BJ (cell line): ENCODE measurements around the gene IRX4. TPM values are rescaled to one million over a fixed set of nuclear protein-coding genes. Genes with fewer than 3 reads are reported as not detected.
A peak's percentile ranks its signal among the peaks of the same experiment; 100 is the strongest.

Source experiments
- CTCF ChIA-PET: fragments of 350-600 bp; formaldehyde crosslinking; extraction: SDS; loops from one replicate; lab custom pipeline; 2021; ENCODE audit warnings: antibody characterized with exemption, inconsistent platforms; lab: Yijun Ruan, JAX
- POLR2A ChIA-PET: fragments of 300-600 bp; sonication (Branson Sonifier 250); formaldehyde crosslinking; extraction: SDS; loops from one replicate; lab custom pipeline; 2021; ENCODE audit warnings: antibody characterized with exemption; lab: Charles Lee
- DNase-seq: peaks from one replicate; pipeline ENCODE4 v3.0.0-alpha.2; 2011; ENCODE audit warnings: low read depth
- H3K27me3 ChIP-seq: 2 replicates; pipeline ENCODE4 v1.6.0; 2011; ENCODE audit warnings: low read length; ENCODE audit not compliant: control insufficient read depth, insufficient read depth
- H3K36me3 ChIP-seq: 2 replicates; pipeline ENCODE4 v1.5.1; 2011; ENCODE audit warnings: low read length; ENCODE audit not compliant: control insufficient read depth, insufficient read depth
- H3K4me3 ChIP-seq: 2 replicates; pipeline ENCODE4 v1.5.1; 2011; ENCODE audit warnings: low read depth, mild to moderate bottlenecking, control low read depth, low read length
- polyA plus RNA-seq: library from polyadenylated mRNA; depleted of rRNA; stranded (reverse); fragments of >200 nt; gene quantifications from 2 replicates; pipeline ENCODE4 v1.2.3, GENCODE V29; 2011
- TF ChIP-seq, protein P1 (sequence below): IDR thresholded peaks from 2 replicates; pipeline ENCODE4 v1.5.1; 2011; ENCODE audit warnings: low read depth, mild to moderate bottlenecking, control low read depth, inconsistent platforms, low read length, moderate library complexity; ENCODE audit not compliant: insufficient read depth

Gene IRX4
- polyA plus RNA-seq, 1 experiment = not detected

DNA sequence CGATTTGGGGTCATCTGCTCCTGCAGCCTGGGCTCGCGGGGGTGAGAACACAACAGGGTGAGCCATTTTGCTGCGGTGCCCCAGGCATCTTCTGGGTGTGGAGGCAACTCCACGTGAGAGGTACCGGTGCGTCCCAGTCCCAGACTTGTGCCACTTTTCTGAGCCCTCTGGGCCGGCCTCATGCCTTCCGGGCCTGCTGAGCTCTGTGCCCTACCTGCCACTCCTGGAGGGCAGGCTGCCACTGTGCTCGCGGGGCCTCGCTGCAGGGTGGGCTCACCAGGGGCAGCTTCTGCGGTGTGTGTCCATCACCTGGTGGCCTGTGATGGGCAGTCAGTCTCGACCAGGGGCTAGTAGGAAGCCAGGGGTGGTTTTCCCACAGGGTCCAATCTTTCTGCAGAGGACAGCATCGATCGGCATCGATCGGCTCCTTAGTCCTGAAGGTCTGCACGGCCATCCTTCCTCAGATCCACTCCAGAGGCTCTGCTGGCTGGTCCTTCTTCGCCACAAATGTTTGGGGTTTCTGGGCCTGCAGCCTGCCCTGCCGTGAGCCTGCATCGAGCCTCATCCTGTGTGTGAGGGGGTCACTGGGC, 22.6 kb downstream of the IRX4 start:
- H3K27me3 ChIP-seq = peaks cover 3% of the 10 kb centered on the region; the same call in 1 of the 2 replicates
- TF ChIP-seq, protein P1, sequence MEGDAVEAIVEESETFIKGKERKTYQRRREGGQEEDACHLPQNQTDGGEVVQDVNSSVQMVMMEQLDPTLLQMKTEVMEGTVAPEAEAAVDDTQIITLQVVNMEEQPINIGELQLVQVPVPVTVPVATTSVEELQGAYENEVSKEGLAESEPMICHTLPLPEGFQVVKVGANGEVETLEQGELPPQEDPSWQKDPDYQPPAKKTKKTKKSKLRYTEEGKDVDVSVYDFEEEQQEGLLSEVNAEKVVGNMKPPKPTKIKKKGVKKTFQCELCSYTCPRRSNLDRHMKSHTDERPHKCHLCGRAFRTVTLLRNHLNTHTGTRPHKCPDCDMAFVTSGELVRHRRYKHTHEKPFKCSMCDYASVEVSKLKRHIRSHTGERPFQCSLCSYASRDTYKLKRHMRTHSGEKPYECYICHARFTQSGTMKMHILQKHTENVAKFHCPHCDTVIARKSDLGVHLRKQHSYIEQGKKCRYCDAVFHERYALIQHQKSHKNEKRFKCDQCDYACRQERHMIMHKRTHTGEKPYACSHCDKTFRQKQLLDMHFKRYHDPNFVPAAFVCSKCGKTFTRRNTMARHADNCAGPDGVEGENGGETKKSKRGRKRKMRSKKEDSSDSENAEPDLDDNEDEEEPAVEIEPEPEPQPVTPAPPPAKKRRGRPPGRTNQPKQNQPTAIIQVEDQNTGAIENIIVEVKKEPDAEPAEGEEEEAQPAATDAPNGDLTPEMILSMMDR = no peak
- POLR2A ChIA-PET = no interaction called here

DNA sequence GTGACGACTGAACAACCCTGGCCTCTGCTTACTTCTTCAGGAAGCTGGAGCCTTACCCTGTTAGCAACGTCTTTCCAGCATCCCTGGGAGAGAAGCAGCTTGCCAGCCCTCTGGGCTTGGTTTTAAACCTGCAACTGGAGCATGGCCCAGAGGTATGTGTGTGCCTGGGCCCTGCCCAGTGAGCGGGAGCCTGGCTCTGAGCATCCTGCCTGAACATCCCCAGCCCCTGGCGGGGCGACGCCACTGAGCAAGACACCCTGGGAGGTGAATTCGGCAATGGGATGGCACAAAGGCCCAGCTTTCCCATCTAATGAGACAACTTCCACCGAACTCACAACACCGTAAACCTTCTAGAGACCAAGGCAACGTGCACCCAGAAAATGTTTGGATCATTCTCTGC, 23.6 kb downstream of the IRX4 start:
- no peaks in the 10 kb centered on the region for H3K36me3 ChIP-seq
- no peak for DNase-seq
- H3K4me3 ChIP-seq = no peak overlapping the region
- peaks cover 3% of the 10 kb centered on the region; the same call in 1 of the 2 replicates for H3K27me3 ChIP-seq
- ChIA-PET CTCF (no interaction called here), POLR2A (no interaction called here)
- TF ChIP-seq, protein P1 = no peak

More for the DNA sequence above, 22.6 kb downstream of the IRX4 start:
- Histone ChIP-seq H3K4me3 (no peak overlapping the region), H3K36me3 (no peaks in the 10 kb centered on the region)
- DNase-seq = no peak
- CTCF ChIA-PET = no interaction called here

DNA sequence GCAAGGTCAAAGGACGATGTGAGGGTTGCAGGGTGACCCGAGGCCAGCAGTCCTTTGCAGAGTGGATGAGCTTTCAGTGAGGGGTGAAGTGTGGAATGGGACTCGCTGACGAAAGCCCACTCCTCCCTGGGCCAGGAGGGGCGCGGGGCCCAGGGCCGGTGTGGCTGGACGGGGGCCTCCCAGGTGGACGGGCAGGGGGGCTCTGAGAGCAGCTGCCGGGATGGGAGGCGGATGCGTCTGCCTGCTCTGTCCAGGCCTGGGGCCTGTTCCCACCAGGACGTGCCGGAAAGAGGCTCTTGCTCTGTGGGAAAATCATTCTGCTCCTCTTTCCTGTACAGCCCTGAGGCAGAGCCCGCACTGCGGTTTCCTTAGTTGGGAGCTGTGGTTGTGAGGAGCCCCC, 24.3 kb downstream of the IRX4 start:
- Histone ChIP-seq H3K27me3 (peaks cover 5% of the 10 kb centered on the region; the same call in 1 of the 2 replicates), H3K36me3 (no peaks in the 10 kb centered on the region), H3K4me3 (no peak overlapping the region)
- DNase-seq = no peak
- ChIA-PET POLR2A (no interaction called here), CTCF (no interaction called here)
- TF ChIP-seq, protein P1 = no peak

DNA sequence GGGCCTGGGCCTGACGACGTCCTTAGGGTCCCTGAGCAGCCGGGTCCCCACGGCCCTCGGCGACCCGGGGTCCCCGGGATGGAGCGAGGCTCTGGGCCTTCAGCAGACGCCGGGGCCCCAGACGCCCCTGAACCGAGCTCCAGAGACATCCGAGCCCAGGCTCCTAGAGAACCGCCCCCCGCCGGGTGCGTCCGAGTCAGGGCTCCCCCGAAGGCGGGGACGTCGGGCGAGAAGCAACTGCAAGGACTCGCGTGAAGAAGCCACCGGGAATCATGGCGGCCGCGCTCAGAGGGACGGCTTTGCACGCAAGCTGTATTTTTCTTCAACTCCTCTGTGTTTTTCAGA, 25.5 kb downstream of the IRX4 start:
- Histone ChIP-seq H3K36me3 (no peaks in the 10 kb centered on the region), H3K4me3 (no peak overlapping the region), H3K27me3 (peaks cover 8% of the 10 kb centered on the region; the same call in 1 of the 2 replicates)
- ChIA-PET CTCF (interaction anchor here (1.0 kb wide), 1 partner anchor 18 kb away, joined by 3 read pairs; no protein-coding TSS in a partner anchor), POLR2A (no interaction called here)
- no peak for DNase-seq
- TF ChIP-seq, protein P1 = no peak

DNA sequence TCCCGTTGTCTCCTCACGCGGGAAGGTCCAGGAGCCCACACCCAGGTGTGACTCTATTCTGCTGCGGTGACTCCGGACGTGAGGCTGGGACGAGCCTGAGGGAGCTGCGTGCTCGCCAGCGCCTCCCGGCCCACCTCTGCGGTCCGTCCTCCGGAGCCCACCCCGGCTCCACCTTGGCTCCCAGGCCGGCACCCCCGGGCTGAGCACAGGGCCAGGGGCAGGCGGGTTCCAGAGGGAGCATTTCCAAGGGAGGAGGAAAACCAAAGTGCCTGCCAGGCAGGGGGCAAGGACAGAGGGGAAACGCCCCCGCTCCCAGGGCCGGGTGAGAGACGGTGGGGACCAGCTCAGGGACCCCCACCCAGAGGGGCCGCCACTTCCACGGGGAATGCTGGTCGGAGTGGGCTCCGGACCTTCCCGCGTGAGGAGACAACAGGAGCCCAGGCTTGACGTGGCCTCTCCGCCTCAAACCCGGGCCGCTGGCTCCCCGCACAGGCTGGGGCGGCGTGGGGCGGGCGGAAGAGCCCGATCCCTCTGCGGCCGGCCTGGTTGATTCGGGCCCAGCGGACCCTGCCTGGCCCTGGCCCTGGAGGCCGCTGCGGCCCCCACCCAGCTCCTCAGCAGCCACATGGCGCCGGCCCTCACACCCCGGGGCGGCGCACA, 26.0 kb downstream of the IRX4 start:
- Histone ChIP-seq H3K36me3 (no peaks in the 10 kb centered on the region), H3K4me3 (peak overlapping the region; percentile 19; the same call in 1 of the 2 replicates), H3K27me3 (peaks cover 8% of the 10 kb centered on the region; the same call in 1 of the 2 replicates)
- TF ChIP-seq, protein P1 = no peak
- POLR2A ChIA-PET = no interaction called here
- CTCF ChIA-PET = interaction anchor here (1.0 kb wide), 1 partner anchor 19 kb away, joined by 3 read pairs; no protein-coding TSS in a partner anchor
- DNase-seq = no peak
